GM18951 (cell line): Measurements from ENCODE around the gene MLLT6.

Source experiments
- POLR2A ChIP-seq: IDR thresholded peaks from 4 replicates; pipeline ENCODE4 v1.6.1; 2011; ENCODE audit warnings: mild to moderate bottlenecking; ENCODE audit not compliant: insufficient read length, insufficient read depth; ENCODE audit errors: extremely low read depth
- in situ Hi-C: fragments of 300-500 bp; cut with MboI; formaldehyde crosslinking; loops from one replicate; pipeline ENCODE4 v1.12.0; 2022; ENCODE audit warnings: low sequenced_read_pairs, mixed read lengths, inconsistent platforms; ENCODE audit not compliant: unreplicated experiment

The MLLT6 gene

DNA sequence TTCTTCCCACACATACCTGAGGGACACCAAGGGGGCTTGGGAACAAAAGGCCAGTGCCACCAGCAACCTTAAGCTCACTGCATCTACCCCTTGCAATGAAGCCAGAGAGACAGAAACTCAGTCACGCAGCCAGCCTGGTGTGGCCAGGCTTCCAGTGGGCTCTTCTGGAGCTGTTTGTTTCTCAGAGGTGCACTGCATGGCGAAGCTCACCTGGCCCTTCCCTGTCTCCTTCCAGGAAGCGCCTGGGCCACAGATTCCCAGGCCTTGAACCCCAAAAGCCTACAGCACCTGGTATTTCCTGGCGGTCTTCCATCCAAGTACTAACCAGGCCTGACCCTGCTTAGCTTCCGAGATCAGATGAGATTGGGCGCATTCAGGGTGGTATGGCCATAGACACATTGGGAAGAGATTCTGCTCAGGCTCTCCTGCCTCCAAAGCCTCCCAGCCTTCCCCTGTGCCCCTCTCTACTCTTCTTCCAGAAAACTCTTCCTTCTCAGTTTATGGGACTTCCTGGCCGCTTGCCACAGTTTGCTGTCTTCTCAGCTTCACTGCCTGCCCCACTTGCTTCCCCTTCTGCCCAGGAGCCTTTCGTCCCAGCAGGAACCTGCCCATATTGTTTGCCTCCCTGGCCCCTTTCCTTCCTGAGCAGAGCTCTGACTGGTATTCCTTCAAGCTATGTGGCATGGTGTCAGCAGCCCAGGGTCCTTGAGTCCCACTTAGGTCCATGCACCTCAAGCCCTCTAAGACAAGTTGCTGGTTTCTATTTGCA, 26.6 kb downstream of the MLLT6 start:
- TF ChIP-seq POLR2A, result no peak
- in situ Hi-C loops, result no loop called here

DNA sequence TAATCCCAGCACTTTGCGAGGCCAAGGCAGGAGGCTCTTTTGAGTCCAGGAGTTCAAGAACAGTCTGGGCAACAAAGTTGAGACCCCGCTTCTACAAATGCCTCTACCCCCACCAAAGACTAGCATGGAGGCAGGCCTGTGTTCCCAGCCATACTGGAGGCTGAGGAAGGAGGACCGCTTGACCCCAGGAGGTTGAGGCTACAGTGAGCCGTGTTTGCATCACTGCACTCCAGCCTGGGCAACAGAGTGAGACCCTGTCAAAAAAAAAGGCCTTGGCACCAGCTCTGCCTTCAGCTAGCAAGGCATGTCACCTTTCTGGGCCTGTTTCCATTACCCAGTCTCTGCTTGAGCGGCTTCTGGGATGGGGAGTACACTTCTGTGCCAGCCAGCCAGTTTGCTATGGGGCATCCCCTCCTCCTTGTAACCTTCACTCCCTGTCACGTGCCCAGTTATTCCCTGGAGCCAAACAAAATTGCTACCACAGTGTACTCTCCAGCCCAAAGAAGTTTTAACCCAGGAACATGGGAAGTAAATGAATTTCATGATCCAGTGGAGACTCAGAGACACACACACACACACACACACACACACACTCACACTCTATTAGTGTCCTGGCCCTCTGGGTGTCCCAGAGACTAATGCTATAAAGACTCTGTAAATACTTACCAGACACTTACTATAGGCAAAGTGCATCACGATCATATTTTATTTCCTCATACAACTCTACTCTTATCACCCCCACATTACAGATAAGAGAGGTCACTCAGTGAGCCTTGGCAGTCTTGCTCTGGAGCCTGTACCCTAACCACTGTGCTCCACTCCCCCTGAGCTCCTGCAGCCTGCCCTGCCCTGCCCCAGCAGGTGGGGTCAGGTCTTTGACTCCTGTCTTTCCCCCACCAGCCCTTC, 27.6 kb downstream of the MLLT6 start:
- TF ChIP-seq POLR2A, result no peak
- in situ Hi-C loops, result no loop called here

DNA sequence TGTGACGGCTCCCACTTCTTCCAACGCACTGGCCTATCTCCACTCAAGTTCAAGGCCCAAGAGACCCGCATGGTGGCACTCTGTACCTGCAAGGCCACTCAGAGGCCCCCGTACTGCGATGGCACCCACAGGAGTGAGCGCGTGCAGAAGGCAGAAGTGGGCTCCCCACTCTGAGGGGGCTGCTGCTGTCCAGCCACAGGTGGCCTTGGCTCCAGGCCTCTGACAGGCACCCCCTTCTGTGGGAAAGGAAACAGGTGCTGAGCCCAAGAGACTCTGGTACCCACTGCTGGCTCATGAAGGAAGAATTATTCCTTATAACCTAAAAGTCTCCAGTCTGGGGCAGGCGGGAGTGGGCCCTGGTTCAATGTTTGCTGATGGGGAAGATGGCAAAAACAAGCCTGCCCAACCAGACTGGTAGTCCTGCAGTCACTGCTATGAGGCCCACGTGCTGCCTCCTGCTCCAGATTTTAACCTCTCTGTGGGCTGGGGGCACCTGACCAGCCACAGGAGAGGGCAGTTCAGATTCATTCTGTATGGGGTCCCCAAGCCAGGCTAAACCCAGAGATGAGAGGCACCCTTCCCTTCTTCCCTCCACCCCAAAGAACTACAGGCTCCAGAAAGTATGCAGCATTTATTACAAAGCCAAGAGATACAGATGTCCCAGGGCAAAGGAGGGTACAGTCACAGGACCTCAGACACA, 28.4 kb downstream of the MLLT6 start:
- no peak for TF ChIP-seq POLR2A
- in situ Hi-C loops, result no loop called here

DNA sequence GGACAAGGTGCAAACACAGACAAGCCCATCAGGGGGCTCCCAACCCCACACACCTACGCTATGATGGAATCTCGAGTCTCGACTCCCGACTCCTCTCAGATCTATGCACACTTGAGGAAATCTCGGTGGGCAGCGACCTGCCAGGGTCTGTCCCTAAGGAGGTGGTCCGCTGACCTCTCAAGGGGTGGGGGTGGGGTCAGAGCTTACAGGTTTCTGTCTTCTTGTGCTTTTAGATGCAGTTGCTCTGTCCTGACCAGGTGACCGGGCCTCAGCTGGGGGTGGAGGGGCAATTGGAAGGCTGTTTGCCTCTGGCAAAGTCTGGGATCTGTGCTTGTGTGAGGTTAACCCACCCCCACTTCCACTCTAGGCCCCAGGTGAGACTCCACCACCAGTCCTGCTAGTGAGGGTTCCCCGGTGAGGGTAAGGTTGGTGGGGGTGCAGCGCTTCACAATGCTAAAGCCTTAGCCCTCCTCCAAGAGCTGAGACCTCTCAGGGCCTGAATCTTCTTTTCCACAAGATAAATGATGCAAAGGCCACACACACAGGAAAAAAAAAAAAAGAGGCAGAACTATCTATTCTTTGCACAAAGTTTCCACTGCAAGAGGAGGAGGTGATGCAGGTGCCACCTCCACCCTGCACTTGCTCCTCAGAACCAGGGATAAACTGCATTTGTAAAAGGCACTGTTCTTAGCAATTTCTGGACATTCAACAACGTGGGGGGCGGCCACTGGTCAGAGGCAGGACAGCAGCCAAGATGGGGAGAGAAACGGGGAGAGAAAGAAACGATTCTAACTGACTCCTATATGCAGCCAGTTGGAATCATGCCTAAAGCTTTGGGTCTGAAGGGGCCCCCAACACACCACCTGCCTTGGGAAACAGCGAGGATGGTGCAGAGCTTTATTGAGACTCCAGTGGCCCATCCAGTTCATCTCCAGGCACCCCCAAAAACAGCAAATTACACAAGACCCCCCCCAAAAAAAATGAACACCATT, 29.2 kb downstream of the MLLT6 start:
- in situ Hi-C loops, result no loop called here
- no peak for TF ChIP-seq POLR2A

DNA sequence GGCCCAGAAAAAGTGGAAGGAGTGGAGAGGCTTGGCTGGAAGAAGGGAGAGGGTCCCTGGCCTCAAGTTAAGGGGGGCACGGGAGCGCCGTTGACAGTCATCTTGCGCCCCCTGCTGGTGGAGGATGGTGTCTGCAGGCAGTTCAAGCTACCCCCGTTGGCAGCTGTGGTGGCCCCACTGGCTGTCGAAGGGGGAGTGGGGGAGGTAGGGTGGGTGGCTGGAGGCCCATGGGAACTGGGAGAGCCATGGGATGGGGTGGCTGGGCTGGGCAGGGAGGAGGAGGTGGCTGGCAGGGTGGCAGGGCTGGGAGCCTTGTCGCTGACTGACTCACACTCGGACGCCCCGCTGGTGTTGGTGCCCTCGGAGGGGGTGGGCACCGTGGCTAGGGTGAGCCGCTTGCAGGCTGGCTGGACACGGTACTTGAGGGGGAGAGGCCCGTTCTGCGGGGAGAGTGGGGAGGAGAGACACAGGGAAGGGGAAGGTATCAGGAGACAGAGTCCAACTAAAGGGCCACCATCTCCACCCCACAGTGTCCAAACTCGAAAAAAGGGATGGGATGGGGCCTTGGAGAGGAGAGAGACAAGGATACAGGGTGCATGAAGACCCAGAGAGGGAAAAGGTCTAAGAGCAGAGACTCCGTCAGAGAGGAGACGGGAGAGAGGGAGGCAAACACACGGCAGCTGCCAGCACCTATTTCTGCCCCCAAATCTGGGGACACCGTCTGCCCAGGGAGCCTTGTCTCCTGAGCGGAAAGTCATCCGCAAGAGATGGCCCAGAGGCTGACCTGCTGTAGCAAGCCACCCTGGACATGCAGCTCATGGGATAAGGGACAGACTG, 30.3 kb downstream of the MLLT6 start:
- in situ Hi-C loops, result no loop called here
- no peak for TF ChIP-seq POLR2A

DNA sequence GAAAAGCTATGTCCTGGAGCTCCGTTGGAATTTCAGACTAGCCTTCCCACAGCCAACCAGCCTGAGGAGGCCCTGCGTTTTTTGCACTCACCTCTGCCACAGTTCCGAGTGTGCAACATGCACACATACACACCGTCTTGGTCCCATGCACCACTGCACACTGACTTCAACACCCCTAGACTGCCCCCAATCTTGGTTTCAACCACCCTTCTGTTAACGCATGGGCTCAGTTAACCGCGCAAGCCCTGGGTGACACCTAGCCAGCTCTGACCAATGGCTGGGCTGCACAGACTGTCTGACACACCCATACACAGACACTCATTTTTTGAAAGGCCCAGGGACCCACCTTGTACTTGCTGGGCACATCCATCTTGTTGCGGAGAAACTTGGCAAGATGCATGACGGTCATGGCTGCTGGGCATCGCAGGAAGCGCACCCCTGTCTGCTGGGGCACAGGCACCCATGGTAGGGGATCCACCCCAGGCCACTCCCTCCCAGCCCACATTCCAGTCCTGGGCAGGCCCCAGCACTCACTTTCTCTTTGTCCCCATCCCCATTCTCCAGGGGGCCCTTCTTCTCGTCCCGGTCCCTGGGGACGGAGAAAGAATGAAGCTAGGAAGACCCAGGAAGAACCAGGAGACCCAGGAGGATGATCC, 33.1 kb downstream of the MLLT6 start:
- TF ChIP-seq POLR2A, result no peak
- in situ Hi-C loops, result no loop called here

DNA sequence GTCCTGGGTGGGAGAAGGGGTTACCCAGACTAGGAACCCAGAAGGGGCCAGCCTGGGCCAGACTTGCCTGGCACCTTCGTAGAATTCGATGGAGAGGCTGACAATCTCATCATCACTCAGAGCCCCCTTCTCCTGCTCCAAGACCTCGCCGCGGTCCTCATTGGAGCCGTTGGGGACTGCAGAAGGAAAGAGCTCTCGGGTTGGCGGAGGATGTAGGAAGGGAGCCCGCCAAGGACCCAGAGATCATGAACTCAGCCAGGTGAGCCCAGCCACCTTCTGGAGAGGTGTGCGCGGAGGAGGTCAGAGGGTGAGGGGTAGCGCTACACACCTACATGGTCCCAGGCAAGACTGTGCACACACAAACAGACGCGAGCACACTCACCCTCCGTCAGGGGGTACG, 33.6 kb downstream of the MLLT6 start:
- no peak for TF ChIP-seq POLR2A

DNA sequence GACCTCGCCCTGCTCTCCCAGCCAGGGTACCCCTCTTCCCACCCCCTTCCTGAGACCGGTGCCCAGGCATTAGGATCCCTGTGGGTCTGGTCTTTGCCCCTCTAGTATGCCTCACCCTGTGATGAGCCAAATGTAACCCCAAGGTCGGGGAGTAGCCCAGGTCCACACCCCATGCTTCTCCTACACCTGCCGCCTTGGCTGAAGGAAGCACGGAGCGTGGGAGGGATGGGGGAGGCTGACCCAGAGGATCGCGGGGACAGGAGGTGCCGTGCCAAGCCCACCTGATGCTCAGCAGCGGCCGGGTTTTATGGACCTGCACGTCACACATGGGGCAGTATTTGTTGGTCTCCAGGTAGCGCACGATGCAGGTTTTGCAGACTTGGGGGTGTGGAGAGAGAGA, 34.2 kb downstream of the MLLT6 start:
- TF ChIP-seq POLR2A, result no peak

More for the DNA sequence above, 33.6 kb downstream of the MLLT6 start:
- in situ Hi-C loops, result no loop called here

DNA sequence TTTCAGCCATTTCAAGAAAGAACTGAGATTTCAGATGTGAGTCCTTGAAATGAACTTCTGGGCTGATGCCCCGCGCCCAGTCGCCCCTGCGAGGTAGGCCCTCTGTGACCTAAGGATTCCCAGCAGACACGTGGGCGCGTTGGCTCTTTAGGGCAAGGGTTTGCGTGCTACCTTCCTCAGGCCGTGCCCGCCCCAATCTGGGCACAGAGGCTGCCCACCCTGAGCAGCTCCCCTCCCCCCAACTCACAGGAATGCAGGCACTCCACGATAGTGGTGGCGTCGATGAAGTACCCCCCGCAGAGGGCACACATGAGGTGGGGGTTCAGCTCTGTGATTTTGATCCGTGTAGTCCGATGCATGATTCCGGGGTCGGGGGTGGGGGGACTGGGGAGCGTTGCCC, 35.0 kb downstream of the MLLT6 start:
- in situ Hi-C loops, result loop anchor here (10.0 kb wide), 1 partner anchor 65 kb away; the partner anchor contains the start of gene EPOP
- TF ChIP-seq POLR2A, result no peak

More for the DNA sequence above, 34.2 kb downstream of the MLLT6 start:
- in situ Hi-C loops, result no loop called here

DNA sequence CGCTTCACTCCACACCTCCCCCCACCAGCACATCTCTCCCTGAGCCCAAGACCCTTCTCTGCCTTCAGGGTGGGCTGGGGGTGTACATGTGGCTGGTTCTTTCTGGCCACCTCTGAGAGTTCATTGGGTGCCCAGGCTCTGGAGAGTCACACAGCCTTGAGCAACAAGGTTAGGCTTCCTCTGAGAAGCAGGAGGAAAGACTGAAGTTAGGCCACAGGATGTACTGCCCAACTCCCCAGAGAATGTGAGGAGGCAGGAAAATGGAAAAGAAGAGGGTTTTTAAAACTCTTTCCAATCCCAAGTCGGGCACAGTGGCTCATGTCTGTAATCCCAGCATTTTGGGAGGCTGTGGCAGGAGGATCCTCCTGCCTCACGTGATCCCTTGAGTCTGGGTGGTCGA, 35.7 kb downstream of the MLLT6 start:
- TF ChIP-seq POLR2A, result no peak
- in situ Hi-C loops, result loop anchor here (10.0 kb wide), 1 partner anchor 66 kb away; the partner anchor contains the start of gene EPOP

DNA sequence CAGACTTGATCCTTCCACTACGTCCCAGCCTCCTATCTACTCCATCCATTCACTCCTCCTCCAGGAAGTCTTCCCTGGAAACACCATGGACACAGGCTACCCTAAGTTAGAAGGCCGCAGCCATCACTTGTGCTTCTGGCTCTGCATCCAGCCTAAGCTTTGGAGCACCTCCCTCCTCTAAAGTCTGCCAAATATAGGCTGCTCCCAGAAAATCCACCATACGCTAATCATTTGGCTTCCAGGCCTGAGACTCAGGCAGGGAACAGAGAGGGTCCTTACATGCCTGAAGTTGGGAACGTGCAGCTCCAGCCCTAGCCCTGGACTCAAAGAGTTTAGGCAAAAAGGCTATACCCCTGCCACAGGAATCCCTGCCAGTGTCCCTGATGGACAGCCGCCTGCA, 36.4 kb downstream of the MLLT6 start:
- in situ Hi-C loops, result loop anchor here (10.0 kb wide), 1 partner anchor 67 kb away; the partner anchor contains the start of gene EPOP
- no peak for TF ChIP-seq POLR2A
